NB4 (cell line): ENCODE data around the gene HILPDA.

ENCODE experiments used
- DNase-seq: peaks from one replicate; pipeline ENCODE4 v3.0.0; 2010; ENCODE audit warnings: low read depth
- H3K4me3 ChIP-seq: one replicate; pipeline ENCODE4 v1.5.1; 2011; ENCODE audit warnings: mild to moderate bottlenecking, low read depth, low read length, moderate library complexity
- MYC ChIP-seq: IDR thresholded peaks from 2 replicates; pipeline ENCODE4 v1.6.1; 2011; ENCODE audit warnings: low read depth, low read length
- POLR2A ChIP-seq: IDR thresholded peaks from 2 replicates; pipeline ENCODE4 v1.6.1; 2011; ENCODE audit warnings: mild to moderate bottlenecking; ENCODE audit not compliant: insufficient read length; ENCODE audit errors: extremely low read depth
- TF ChIP-seq, protein P1 (sequence below): IDR thresholded peaks from one replicate; pipeline ENCODE4 v1.5.1; 2012; ENCODE audit warnings: low read depth, low read length
- TF ChIP-seq, protein P2 (sequence below): IDR thresholded peaks from 2 replicates; pipeline ENCODE4 v1.6.1; 2011; ENCODE audit warnings: low read depth, low read length

The HILPDA gene

GRCh38 chr7:128435327-128435686 lies 20.4 kb upstream of the HILPDA start:
- TF ChIP-seq, protein P1, sequence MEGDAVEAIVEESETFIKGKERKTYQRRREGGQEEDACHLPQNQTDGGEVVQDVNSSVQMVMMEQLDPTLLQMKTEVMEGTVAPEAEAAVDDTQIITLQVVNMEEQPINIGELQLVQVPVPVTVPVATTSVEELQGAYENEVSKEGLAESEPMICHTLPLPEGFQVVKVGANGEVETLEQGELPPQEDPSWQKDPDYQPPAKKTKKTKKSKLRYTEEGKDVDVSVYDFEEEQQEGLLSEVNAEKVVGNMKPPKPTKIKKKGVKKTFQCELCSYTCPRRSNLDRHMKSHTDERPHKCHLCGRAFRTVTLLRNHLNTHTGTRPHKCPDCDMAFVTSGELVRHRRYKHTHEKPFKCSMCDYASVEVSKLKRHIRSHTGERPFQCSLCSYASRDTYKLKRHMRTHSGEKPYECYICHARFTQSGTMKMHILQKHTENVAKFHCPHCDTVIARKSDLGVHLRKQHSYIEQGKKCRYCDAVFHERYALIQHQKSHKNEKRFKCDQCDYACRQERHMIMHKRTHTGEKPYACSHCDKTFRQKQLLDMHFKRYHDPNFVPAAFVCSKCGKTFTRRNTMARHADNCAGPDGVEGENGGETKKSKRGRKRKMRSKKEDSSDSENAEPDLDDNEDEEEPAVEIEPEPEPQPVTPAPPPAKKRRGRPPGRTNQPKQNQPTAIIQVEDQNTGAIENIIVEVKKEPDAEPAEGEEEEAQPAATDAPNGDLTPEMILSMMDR = no peak
- TF ChIP-seq, protein P2, sequence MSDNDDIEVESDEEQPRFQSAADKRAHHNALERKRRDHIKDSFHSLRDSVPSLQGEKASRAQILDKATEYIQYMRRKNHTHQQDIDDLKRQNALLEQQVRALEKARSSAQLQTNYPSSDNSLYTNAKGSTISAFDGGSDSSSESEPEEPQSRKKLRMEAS = no peak
- TF ChIP-seq MYC = no peak
- TF ChIP-seq POLR2A = no peak
- H3K4me3 ChIP-seq = no peak overlapping the region
- DNase-seq = no peak

GRCh38 chr7:128437426-128438332 lies 18.0 kb upstream of the HILPDA start:
- TF ChIP-seq, protein P1 = no peak
- TF ChIP-seq POLR2A (no peak), MYC (no peak)
- TF ChIP-seq, protein P2 = no peak
- DNase-seq = peak; percentile 85
- no peak overlapping the region for H3K4me3 ChIP-seq

DNA sequence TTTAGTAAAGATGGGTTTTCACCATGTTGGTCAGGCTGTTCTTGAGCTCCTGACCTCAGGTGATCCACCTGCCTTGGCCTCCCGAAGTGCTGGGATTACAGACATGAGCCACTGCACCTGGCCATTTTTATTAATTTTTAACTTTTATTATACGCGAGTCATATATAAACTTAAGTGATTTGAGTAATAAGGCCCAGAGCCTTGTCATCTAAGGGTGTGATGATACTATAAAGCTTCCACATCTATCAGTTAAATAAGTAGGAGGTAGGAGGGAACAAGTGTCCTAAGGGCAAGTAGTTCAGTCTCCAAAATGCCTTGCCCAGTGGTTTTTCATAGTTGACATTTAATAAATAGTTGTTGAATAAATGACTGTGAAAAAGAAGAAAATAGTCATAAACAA lies 13.3 kb upstream of the HILPDA start:
- no peak overlapping the region for H3K4me3 ChIP-seq
- TF ChIP-seq, protein P2 = no peak
- TF ChIP-seq, protein P1 = no peak
- TF ChIP-seq POLR2A = no peak
- TF ChIP-seq MYC = no peak
- no peak for DNase-seq

GRCh38 chr7:128443831-128444600 lies 11.7 kb upstream of the HILPDA start:
- H3K4me3 ChIP-seq = no peak overlapping the region
- no peak for TF ChIP-seq POLR2A
- TF ChIP-seq, protein P1 = no peak
- no peak for DNase-seq

GRCh38 chr7:128446306-128446705 lies 9.4 kb upstream of the HILPDA start:
- no peak for TF ChIP-seq POLR2A
- TF ChIP-seq, protein P2 = no peak
- no peak for TF ChIP-seq MYC
- TF ChIP-seq, protein P1 = no peak
- no peak for DNase-seq
- no peak overlapping the region for H3K4me3 ChIP-seq
